Activated B cell treated with CpG ODN at 0.5 μM for 24 hours (primary cell): ENCODE data around the gene LAPTM4A. TPM values are rescaled to one million over a fixed set of nuclear protein-coding genes. Genes with fewer than 3 reads are reported as not detected.
A peak's percentile ranks its signal among the peaks of the same experiment; 100 is the strongest.

Experiments used
- ATAC-seq: fragments of 200-7000 bp; cut with Tn5 transposase; one replicate; pipeline ENCODE4 v1.10.0; 2021; ENCODE audit warnings: low read depth, mild to moderate bottlenecking, moderate library complexity
- CTCF ChIA-PET: fragments of 350-600 bp; sonication (Branson Sonifier 250); formaldehyde crosslinking; loops from one replicate; lab custom pipeline; 2021; ENCODE audit warnings: antibody characterized with exemption; lab: Charles Lee
- POLR2A ChIA-PET: fragments of 350-600 bp; sonication (Branson Sonifier 250); formaldehyde crosslinking; loops from one replicate; lab custom pipeline; 2021; ENCODE audit warnings: antibody characterized with exemption; lab: Charles Lee
- DNase-seq: peaks from one replicate; pipeline ENCODE4 v3.0.0; 2022
- H3K27ac Mint-ChIP-seq: one replicate; pipeline ENCODE4 v1.8.0; 2020; ENCODE audit warnings: mixed read lengths
- H3K27me3 Mint-ChIP-seq: one replicate; pipeline ENCODE4 v1.8.0; 2021; ENCODE audit warnings: mixed read lengths
- H3K36me3 Mint-ChIP-seq: one replicate; pipeline ENCODE4 v1.8.0; 2021; ENCODE audit warnings: low read depth, mixed read lengths
- H3K4me1 Mint-ChIP-seq: one replicate; pipeline ENCODE4 v1.8.0; 2021; ENCODE audit warnings: mixed read lengths
- H3K4me3 Mint-ChIP-seq: one replicate; pipeline ENCODE4 v1.8.0; 2020; ENCODE audit warnings: mild to moderate bottlenecking, mixed read lengths
- H3K9me3 Mint-ChIP-seq: one replicate; pipeline ENCODE4 v1.8.0; 2020; ENCODE audit warnings: mixed read lengths
- intact Hi-C: fragments of 100-400 bp; cut with micrococcal nuclease; formaldehyde crosslinking; loops from one replicate; pipeline ENCODE4 v1.15.1; 2024
- total RNA-seq: library from RNA; stranded (reverse); gene quantifications from 2 replicates; pipeline ENCODE4 v1.2.3, GENCODE V29; 2022
- TF ChIP-seq, protein P1 (sequence below): fragments of 200-600 bp; IDR thresholded peaks from one replicate; pipeline ENCODE4 v1.8.0; 2022; ENCODE audit warnings: antibody characterized with exemption, mild to moderate bottlenecking

LAPTM4A gene
- total RNA-seq, 1 donor from 2014 or later, result 47.2 TPM

GRCh38 chr2:20013126-20013849, 38.1 kb downstream of the LAPTM4A start:
- intact Hi-C loops, result loop anchor here (2.0 kb wide), 1 partner anchor 22 kb away; the partner anchor contains the start of gene WDR35
- Mint-ChIP-seq H3K9me3 (peaks cover 3% of the 10 kb centered on the region), H3K4me1 (peaks cover 12% of the 10 kb centered on the region), H3K27me3 (peaks cover 37% of the 10 kb centered on the region), H3K36me3 (no peaks in the 10 kb centered on the region), H3K27ac (no peak overlapping the region), H3K4me3 (peak overlapping the region; percentile 69)
- TF ChIP-seq, protein P1, sequence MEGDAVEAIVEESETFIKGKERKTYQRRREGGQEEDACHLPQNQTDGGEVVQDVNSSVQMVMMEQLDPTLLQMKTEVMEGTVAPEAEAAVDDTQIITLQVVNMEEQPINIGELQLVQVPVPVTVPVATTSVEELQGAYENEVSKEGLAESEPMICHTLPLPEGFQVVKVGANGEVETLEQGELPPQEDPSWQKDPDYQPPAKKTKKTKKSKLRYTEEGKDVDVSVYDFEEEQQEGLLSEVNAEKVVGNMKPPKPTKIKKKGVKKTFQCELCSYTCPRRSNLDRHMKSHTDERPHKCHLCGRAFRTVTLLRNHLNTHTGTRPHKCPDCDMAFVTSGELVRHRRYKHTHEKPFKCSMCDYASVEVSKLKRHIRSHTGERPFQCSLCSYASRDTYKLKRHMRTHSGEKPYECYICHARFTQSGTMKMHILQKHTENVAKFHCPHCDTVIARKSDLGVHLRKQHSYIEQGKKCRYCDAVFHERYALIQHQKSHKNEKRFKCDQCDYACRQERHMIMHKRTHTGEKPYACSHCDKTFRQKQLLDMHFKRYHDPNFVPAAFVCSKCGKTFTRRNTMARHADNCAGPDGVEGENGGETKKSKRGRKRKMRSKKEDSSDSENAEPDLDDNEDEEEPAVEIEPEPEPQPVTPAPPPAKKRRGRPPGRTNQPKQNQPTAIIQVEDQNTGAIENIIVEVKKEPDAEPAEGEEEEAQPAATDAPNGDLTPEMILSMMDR, result no peak
- no peak for ATAC-seq
- CTCF ChIA-PET, result interaction anchor here (1.2 to 4.1 kb wide), 4 partner anchors 65 to 91 kb away, joined by 3 to 39 read pairs (median 8); no protein-coding TSS in a partner anchor
- no peak for DNase-seq
- POLR2A ChIA-PET, result no interaction called here

- POLR2A ChIA-PET, result no interaction called here
- intact Hi-C loops, result loop anchor here (2.0 kb wide), 1 partner anchor 22 kb away; the partner anchor contains the start of gene WDR35
Measured at GRCh38 chr2:20012282-20013125, 38.9 kb downstream of the LAPTM4A start, which contains the start of gene MATN3. Gene MATN3 (minus strand): TSS chr2:20012668. CDS start chr2:20012631, 37 bp downstream.

GRCh38 chr2:20012032-20012281, 39.5 kb downstream of the LAPTM4A start:
- DNase-seq, result no peak

More at GRCh38 chr2:20012282-20013125, 38.9 kb downstream of the LAPTM4A start, which contains the start of gene MATN3:
- peaks cover 39% of the 10 kb centered on the region for H3K27me3 Mint-ChIP-seq
- DNase-seq (no peak), ATAC-seq (peak; percentile 52)
- no peak within 1 kb of the TSS for H3K27ac Mint-ChIP-seq
- H3K36me3 Mint-ChIP-seq, result no peaks in the 10 kb centered on the region
- H3K4me1 Mint-ChIP-seq, result peaks cover 12% of the 10 kb centered on the region
- CTCF ChIA-PET, result interaction anchor here (1.1 to 4.1 kb wide), 4 partner anchors 55 to 91 kb away, joined by 3 to 11 read pairs (median 4); no protein-coding TSS in a partner anchor
- H3K4me3 Mint-ChIP-seq, result peak within 1 kb of the TSS; percentile 71
- peaks cover 3% of the 10 kb centered on the region for H3K9me3 Mint-ChIP-seq
- TF ChIP-seq, protein P1, result no peak

DNA sequence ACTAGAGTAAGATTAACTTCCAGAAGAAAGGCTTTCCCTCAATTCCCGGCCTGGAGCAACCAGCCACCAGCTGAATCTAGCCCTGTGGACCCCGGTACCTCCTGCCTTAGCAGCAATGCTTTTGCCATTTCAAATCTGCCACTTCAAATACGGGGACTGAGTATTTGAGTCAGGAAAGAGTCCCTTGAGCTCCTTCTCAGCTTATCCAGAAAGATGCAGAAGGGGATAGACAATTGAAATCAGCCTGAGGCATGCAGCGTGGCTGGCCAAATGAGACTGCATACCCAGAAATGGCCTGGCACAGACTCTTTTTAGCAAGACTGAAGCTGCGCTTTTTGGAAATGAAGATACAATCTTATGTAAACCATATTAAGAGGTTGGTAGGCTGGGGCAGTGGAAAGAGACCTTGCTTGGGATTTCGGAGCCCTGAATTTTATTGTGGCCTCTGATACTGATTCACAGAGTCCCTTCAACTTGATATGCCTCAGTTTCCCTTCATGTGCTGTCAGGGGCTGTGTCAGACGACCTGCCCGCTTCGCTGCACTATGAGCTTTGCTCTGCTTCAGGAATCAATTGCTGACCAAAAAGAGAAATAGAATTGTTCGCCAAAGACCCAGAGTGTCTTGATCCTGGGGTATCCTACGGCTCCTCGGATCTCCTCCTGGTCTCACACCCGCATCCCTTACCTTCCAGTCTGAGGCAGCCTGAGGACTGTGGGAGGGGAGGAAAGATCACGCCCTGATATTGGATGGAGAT, 40.0 kb downstream of the LAPTM4A start:
- intact Hi-C loops, result loop anchor here (2.0 kb wide), 1 partner anchor 21 kb away; the partner anchor contains the start of gene WDR35

More at GRCh38 chr2:20012032-20012281, 39.5 kb downstream of the LAPTM4A start:
- Mint-ChIP-seq H3K27me3 (peaks cover 39% of the 10 kb centered on the region), H3K36me3 (no peaks in the 10 kb centered on the region), H3K4me1 (peaks cover 12% of the 10 kb centered on the region), H3K27ac (no peak overlapping the region), H3K4me3 (peak overlapping the region; percentile 71), H3K9me3 (peaks cover 3% of the 10 kb centered on the region)
- intact Hi-C loops, result loop anchor here (2.0 kb wide), 1 partner anchor 21 kb away; the partner anchor contains the start of gene WDR35
- TF ChIP-seq, protein P1, result no peak
- no peak for ATAC-seq
- ChIA-PET POLR2A (no interaction called here), CTCF (interaction anchor here (1.1 to 2.0 kb wide), 2 partner anchors 55 to 85 kb away, joined by 3 to 6 read pairs; no protein-coding TSS in a partner anchor)

More for the DNA sequence above, 40.0 kb downstream of the LAPTM4A start:
- TF ChIP-seq, protein P1, result no peak
- no peaks in the 10 kb centered on the region for H3K36me3 Mint-ChIP-seq
- CTCF ChIA-PET, result interaction anchor here (1.1 to 2.0 kb wide), 2 partner anchors 54 to 86 kb away, joined by 3 to 6 read pairs; no protein-coding TSS in a partner anchor
- ATAC-seq, result no peak
- peak overlapping the region; percentile 71 for H3K4me3 Mint-ChIP-seq
- no peak for DNase-seq
- H3K4me1 Mint-ChIP-seq, result peaks cover 12% of the 10 kb centered on the region
- H3K27ac Mint-ChIP-seq, result no peak overlapping the region
- H3K9me3 Mint-ChIP-seq, result peaks cover 3% of the 10 kb centered on the region
- peaks cover 39% of the 10 kb centered on the region for H3K27me3 Mint-ChIP-seq
- POLR2A ChIA-PET, result no interaction called here
